Fibroblast of the aortic adventitia (primary cell): Measurements from ENCODE around the gene MEF2A. TPM values are rescaled to one million over a fixed set of nuclear protein-coding genes. Genes with fewer than 3 reads are reported as not detected.

Source experiments
- DNase-seq: peaks from one replicate; pipeline ENCODE4 v3.0.0-alpha.2; 2010; ENCODE audit warnings: low read depth
- H3K4me3 ChIP-seq: 2 replicates; pipeline ENCODE4 v1.5.1; 2011; ENCODE audit warnings: low read depth, mild to moderate bottlenecking, control low read depth, low read length, moderate library complexity
- CTCF ChIP-seq: IDR thresholded peaks from 2 replicates; pipeline ENCODE4 v1.5.1; 2011; ENCODE audit warnings: mild to moderate bottlenecking, low read length, control low read depth, inconsistent platforms; ENCODE audit not compliant: insufficient read depth
- total RNA-seq: library from RNA; depleted of rRNA; stranded (reverse); fragments of >200 nt; gene quantifications from 2 replicates; pipeline ENCODE4 v1.2.3, GENCODE V29; 2012; ENCODE audit warnings: low replicate concordance

Gene MEF2A
- total RNA-seq, 1 donor: 95.1 TPM

GRCh38 chr15:99552111-99552510 is 13.7 kb upstream of the MEF2A start:
- no peak overlapping the region for H3K4me3 ChIP-seq
- DNase-seq: no peak
- no peak for TF ChIP-seq CTCF

GRCh38 chr15:99554880-99555488 is 10.8 kb upstream of the MEF2A start:
- no peak overlapping the region for H3K4me3 ChIP-seq
- no peak for TF ChIP-seq CTCF
- peak; percentile 44 for DNase-seq

- H3K4me3 ChIP-seq: no peak overlapping the region
- TF ChIP-seq CTCF: no peak
- no peak for DNase-seq
Measured at GRCh38 chr15:99556011-99556410, 9.8 kb upstream of the MEF2A start.

GRCh38 chr15:99556578-99556977 is 9.2 kb upstream of the MEF2A start:
- TF ChIP-seq CTCF: no peak
- no peak overlapping the region for H3K4me3 ChIP-seq
- DNase-seq: no peak

- no peak for TF ChIP-seq CTCF
- no peak for DNase-seq
- H3K4me3 ChIP-seq: no peak overlapping the region
Measured at GRCh38 chr15:99558084-99558483, 7.7 kb upstream of the MEF2A start.

GRCh38 chr15:99558571-99558970 is 7.2 kb upstream of the MEF2A start:
- no peak for TF ChIP-seq CTCF
- no peak for DNase-seq

More at GRCh38 chr15:99558571-99558970, 7.2 kb upstream of the MEF2A start:
- no peak overlapping the region for H3K4me3 ChIP-seq
